Jurkat, Clone E6-1 (cell line): ENCODE data around the gene MAP2K5.
"Not testable (repeated sequence)": the region's sequence is repeated elsewhere in the genome, so short reads cannot be mapped to it uniquely, and the experiment has no call there.

Experiments
- DNase-seq: peaks from one replicate; pipeline ENCODE4 v3.0.0-alpha.2; 2011; ENCODE audit warnings: low read depth, low spot score
- H3K4me3 ChIP-seq: 2 replicates; pipeline ENCODE4 v1.5.1; 2011; ENCODE audit warnings: mild to moderate bottlenecking, low read length, control low read depth, moderate library complexity

MAP2K5 gene

GRCh38 chr15:67622110-67622509 lies 79.6 kb downstream of the MAP2K5 start:
- no peak for DNase-seq
- H3K4me3 ChIP-seq = no peak overlapping the region

GRCh38 chr15:67632261-67632660 lies 89.8 kb downstream of the MAP2K5 start:
- DNase-seq = no peak
- no peak overlapping the region for H3K4me3 ChIP-seq

GRCh38 chr15:67635950-67636349 lies 93.4 kb downstream of the MAP2K5 start:
- DNase-seq, H3K4me3 ChIP-seq: not testable (repeated sequence)

- DNase-seq = no peak
Measured at GRCh38 chr15:67639591-67639990, 97.1 kb downstream of the MAP2K5 start.

GRCh38 chr15:67641453-67641852 lies 99.0 kb downstream of the MAP2K5 start:
- no peak for DNase-seq
- H3K4me3 ChIP-seq = no peak overlapping the region

More at GRCh38 chr15:67639591-67639990, 97.1 kb downstream of the MAP2K5 start:
- H3K4me3 ChIP-seq = no peak overlapping the region

GRCh38 chr15:67646847-67647246 lies 104.3 kb downstream of the MAP2K5 start:
- H3K4me3 ChIP-seq = no peak overlapping the region
- no peak for DNase-seq

- H3K4me3 ChIP-seq = no peak overlapping the region
- DNase-seq = no peak
Measured at GRCh38 chr15:67652586-67652985, 110.1 kb downstream of the MAP2K5 start.

- no peak overlapping the region for H3K4me3 ChIP-seq
- DNase-seq = no peak
Measured at GRCh38 chr15:67660446-67660845, 117.9 kb downstream of the MAP2K5 start.

GRCh38 chr15:67660874-67661606 lies 118.5 kb downstream of the MAP2K5 start:
- DNase-seq = no peak
- no peak overlapping the region for H3K4me3 ChIP-seq

- no peak overlapping the region for H3K4me3 ChIP-seq
- DNase-seq = no peak
Measured at GRCh38 chr15:67670647-67671305, 128.3 kb downstream of the MAP2K5 start.

- DNase-seq, H3K4me3 ChIP-seq: not testable (repeated sequence)
Measured at GRCh38 chr15:67672834-67673233, 130.3 kb downstream of the MAP2K5 start.

- no peak for DNase-seq
Measured at GRCh38 chr15:67674983-67675382, 132.5 kb downstream of the MAP2K5 start.

GRCh38 chr15:67678089-67678488 lies 135.6 kb downstream of the MAP2K5 start:
- no peak overlapping the region for H3K4me3 ChIP-seq
- DNase-seq = no peak

More at GRCh38 chr15:67674983-67675382, 132.5 kb downstream of the MAP2K5 start:
- H3K4me3 ChIP-seq = no peak overlapping the region

GRCh38 chr15:67678993-67679392 lies 136.5 kb downstream of the MAP2K5 start:
- DNase-seq = no peak
- no peak overlapping the region for H3K4me3 ChIP-seq

- no peak overlapping the region for H3K4me3 ChIP-seq
- no peak for DNase-seq
Measured at GRCh38 chr15:67680641-67681040, 138.1 kb downstream of the MAP2K5 start.

GRCh38 chr15:67685008-67685599 lies 142.6 kb downstream of the MAP2K5 start:
- H3K4me3 ChIP-seq = no peak overlapping the region
- no peak for DNase-seq

- DNase-seq = no peak
- H3K4me3 ChIP-seq = no peak overlapping the region
Measured at GRCh38 chr15:67685716-67686115, 143.2 kb downstream of the MAP2K5 start.

GRCh38 chr15:67690936-67691335 lies 148.4 kb downstream of the MAP2K5 start:
- peak; percentile 75 for DNase-seq
- no peak overlapping the region for H3K4me3 ChIP-seq

- H3K4me3 ChIP-seq = no peak overlapping the region
- DNase-seq = no peak
Measured at GRCh38 chr15:67691450-67691849, 148.9 kb downstream of the MAP2K5 start.

- H3K4me3 ChIP-seq = no peak overlapping the region
- no peak for DNase-seq
Measured at GRCh38 chr15:67692573-67692972, 150.1 kb downstream of the MAP2K5 start.
